Measurements from ENCODE around the gene SYT12. TPM values are rescaled to one million over a fixed set of nuclear protein-coding genes. Genes with fewer than 3 reads are reported as not detected.

SYT12 gene
- total and polyA plus RNA-seq, 2 of the 13 experiments (the other 11 are each of a cell fraction or from before 2014, with no cell fraction given) = 0.01 to 0.02 TPM

DNA sequence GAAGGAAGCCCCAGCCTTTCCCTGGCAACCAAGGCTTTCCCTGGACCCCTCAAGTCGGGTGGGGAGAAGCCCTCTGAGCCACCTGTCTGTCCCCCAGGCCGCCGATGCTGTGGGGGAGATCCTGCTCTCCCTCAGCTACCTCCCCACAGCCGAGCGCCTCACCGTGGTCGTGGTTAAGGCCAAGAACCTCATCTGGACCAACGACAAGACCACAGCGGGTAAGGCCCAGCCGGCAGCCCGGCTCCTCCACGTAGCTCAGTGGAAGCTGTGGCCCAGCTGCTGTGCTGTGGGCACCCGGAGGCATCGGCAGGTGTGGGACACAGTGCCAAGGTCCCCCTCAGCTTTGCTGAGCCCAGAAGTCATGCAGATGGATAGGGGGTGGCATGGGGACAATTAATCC, 21.6 kb downstream of the SYT12 start:
- TF ChIP-seq YEATS4 (CRISPR knock-in tag; IDR thresholded peaks at IDR 0.05; ENCODE audit: borderline replicate concordance) (no peak), PLRG1 (conservative IDR thresholded peaks at IDR 0.05) (no peak), CREBL2 (CRISPR knock-in tag; IDR thresholded peaks at IDR 0.05; ENCODE audit: borderline replicate concordance) (no peak), ZNF766 (CRISPR knock-in tag; IDR thresholded peaks at IDR 0.05; ENCODE audit: borderline replicate concordance) (no peak), HNRNPL (IDR thresholded peaks at IDR 0.05; ENCODE audit: low read depth, low read length) (0 out of 2 replicates have a peak, but pooled peaks have one; percentile 24)
- TF ChIP-seq, protein P1, sequence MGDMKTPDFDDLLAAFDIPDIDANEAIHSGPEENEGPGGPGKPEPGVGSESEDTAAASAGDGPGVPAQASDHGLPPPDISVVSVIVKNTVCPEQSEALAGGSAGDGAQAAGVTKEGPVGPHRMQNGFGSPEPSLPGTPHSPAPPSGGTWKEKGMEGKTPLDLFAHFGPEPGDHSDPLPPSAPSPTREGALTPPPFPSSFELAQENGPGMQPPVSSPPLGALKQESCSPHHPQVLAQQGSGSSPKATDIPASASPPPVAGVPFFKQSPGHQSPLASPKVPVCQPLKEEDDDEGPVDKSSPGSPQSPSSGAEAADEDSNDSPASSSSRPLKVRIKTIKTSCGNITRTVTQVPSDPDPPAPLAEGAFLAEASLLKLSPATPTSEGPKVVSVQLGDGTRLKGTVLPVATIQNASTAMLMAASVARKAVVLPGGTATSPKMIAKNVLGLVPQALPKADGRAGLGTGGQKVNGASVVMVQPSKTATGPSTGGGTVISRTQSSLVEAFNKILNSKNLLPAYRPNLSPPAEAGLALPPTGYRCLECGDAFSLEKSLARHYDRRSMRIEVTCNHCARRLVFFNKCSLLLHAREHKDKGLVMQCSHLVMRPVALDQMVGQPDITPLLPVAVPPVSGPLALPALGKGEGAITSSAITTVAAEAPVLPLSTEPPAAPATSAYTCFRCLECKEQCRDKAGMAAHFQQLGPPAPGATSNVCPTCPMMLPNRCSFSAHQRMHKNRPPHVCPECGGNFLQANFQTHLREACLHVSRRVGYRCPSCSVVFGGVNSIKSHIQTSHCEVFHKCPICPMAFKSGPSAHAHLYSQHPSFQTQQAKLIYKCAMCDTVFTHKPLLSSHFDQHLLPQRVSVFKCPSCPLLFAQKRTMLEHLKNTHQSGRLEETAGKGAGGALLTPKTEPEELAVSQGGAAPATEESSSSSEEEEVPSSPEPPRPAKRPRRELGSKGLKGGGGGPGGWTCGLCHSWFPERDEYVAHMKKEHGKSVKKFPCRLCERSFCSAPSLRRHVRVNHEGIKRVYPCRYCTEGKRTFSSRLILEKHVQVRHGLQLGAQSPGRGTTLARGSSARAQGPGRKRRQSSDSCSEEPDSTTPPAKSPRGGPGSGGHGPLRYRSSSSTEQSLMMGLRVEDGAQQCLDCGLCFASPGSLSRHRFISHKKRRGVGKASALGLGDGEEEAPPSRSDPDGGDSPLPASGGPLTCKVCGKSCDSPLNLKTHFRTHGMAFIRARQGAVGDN (CRISPR knock-in tag; IDR thresholded peaks at IDR 0.05) = no peak
- TF ChIP-seq, protein P2, sequence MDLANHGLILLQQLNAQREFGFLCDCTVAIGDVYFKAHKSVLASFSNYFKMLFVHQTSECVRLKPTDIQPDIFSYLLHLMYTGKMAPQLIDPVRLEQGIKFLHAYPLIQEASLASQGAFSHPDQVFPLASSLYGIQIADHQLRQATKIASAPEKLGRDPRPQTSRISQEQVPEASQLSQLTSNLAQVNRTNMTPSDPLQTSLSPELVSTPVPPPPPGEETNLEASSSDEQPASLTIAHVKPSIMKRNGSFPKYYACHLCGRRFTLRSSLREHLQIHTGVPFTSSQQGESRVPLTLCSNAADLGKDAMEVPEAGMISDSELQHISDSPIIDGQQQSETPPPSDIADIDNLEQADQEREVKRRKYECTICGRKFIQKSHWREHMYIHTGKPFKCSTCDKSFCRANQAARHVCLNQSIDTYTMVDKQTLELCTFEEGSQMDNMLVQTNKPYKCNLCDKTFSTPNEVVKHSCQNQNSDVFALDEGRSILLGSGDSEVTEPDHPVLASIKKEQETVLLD (CRISPR knock-in tag; IDR thresholded peaks at IDR 0.05; ENCODE audit: low read depth) = no peak
- H3K27me3 ChIP-seq (ENCODE audit: control insufficient read depth in 1 of 2, insufficient read depth in 2 of 2, low read length in 2 of 2) = peaks cover 4 to 41% of the 10 kb centered on the region in 2 experiments; a peak in 4 of 5 replicates
- intact Hi-C loops (cut with micrococcal nuclease; ENCODE audit: unreplicated experiment) = no loop called here
- no peak for FAIRE-seq
- H3K4me3 ChIP-seq (replicated peaks in 1 of 3; ENCODE audit: insufficient read depth in 1 of 3, low read depth in 2 of 3, low read length in 3 of 3) = no peak overlapping the region
- no peak overlapping the region for H3K27ac ChIP-seq (ENCODE audit: extremely low read length, insufficient read depth, low read length)
- in situ Hi-C loops (cut with HindIII; ENCODE audit: extremely low pct_ligation_motif_present, low pct_unique_long_range_greater_than_20kb) = no loop called here
- DNase-seq (ENCODE audit: low spot score) = no peak
- no TSS peak for BruUV-seq (replicated peaks)
- H3K9ac ChIP-seq (ENCODE audit: insufficient read depth, low read depth, low read length) = no peak overlapping the region
- ChIA-PET POLR2A (interaction anchor here (0.8 kb wide), 1 partner anchor 9 kb away, joined by 4 read pairs; no protein-coding TSS in a partner anchor), CTCF (ENCODE audit: low intra/inter-chr PET ratio, low total read pairs) (no interaction called here)
- no peaks in the 10 kb centered on the region for H4K20me1 ChIP-seq (ENCODE audit: insufficient read depth, low read length)
- no peak overlapping the region for H3K4me2 ChIP-seq (ENCODE audit: low read depth, low read length)
- H3K4me1 ChIP-seq (ENCODE audit: insufficient read depth, low read length) = peaks cover 39% of the 10 kb centered on the region
- no peaks in the 10 kb centered on the region for H3K36me3 ChIP-seq (replicated peaks in 1 of 2; ENCODE audit: control insufficient read depth in 1 of 2, insufficient read depth in 2 of 2, low read length in 2 of 2)
- 56% methylated on average over 10 of the region's 14 CpGs for WGBS (ENCODE audit: low lambda C conversion rate)
- no peak overlapping the region for H2AFZ ChIP-seq (ENCODE audit: low read length)
- no peaks in the 10 kb centered on the region for H3K79me2 ChIP-seq (ENCODE audit: insufficient read depth, low read length)
- no peaks in the 10 kb centered on the region for H3K9me3 ChIP-seq (ENCODE audit: low read length)
- no peak for ATAC-seq

Measured in HepG2 (cell line).